Nephron progenitor cell (in vitro differentiated cells): ENCODE data around the gene FDPS.

Experiments used
- DNase-seq: peaks from one replicate; pipeline ENCODE4 v3.0.0; 2021
- H3K27ac Mint-ChIP-seq: 2 replicates; pipeline ENCODE4 v1.8.0; 2021; ENCODE audit warnings: mild to moderate bottlenecking, moderate library complexity, mixed read lengths
- H3K27me3 Mint-ChIP-seq: 2 replicates; pipeline ENCODE4 v1.8.0; 2021; ENCODE audit warnings: mild to moderate bottlenecking, low read depth, mixed read lengths; ENCODE audit not compliant: poor library complexity
- H3K36me3 Mint-ChIP-seq: 2 replicates; pipeline ENCODE4 v1.8.0; 2021; ENCODE audit warnings: low read depth, mixed read lengths
- H3K4me1 Mint-ChIP-seq: 2 replicates; pipeline ENCODE4 v1.8.0; 2021; ENCODE audit warnings: mixed read lengths
- H3K4me3 Mint-ChIP-seq: 2 replicates; pipeline ENCODE4 v1.8.0; 2021; ENCODE audit warnings: mild to moderate bottlenecking, moderate library complexity, mixed read lengths
- H3K9me3 Mint-ChIP-seq: 2 replicates; pipeline ENCODE4 v1.8.0; 2021; ENCODE audit warnings: mild to moderate bottlenecking, moderate library complexity, mixed read lengths
- CTCF ChIP-seq: fragments of 200-600 bp; sonication (generic); IDR thresholded peaks from 2 replicates; pipeline ENCODE4 v1.5.0; 2021; ENCODE audit warnings: antibody characterized with exemption

Gene FDPS

DNA sequence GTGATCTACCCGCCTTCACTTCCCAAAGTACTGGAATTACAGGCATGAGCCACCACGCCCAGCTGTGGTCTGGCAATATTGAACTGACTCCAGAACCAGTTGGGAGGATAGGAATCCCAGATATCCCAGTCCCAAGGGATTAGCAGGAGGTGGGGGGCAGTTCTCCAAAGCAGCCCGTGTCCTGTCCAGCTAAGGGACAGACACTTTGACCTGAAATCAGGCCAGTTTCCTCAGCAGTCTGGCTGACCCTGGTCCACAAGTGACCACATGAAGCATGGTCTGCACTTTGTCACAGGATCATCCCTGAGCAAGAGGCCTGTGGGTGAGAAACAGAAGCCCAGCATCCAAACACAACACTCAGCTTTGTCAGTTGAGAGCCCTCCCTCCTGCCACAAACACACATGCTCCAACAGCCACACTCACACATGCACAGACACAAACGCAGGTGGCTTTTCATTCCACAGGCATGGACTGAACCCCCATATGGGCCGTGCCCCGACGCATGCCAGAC is 2.7 kb upstream of the FDPS start:
- Mint-ChIP-seq H3K27me3 (peaks cover 6% of the 10 kb centered on the region), H3K27ac (peak overlapping the region; percentile 72), H3K9me3 (no peaks in the 10 kb centered on the region), H3K36me3 (peaks cover 10% of the 10 kb centered on the region), H3K4me1 (peaks cover 33% of the 10 kb centered on the region), H3K4me3 (peak overlapping the region; percentile 55)
- TF ChIP-seq CTCF: no peak
- DNase-seq: no peak

GRCh38 chr1:155307247-155307740 is 1.4 kb upstream of the FDPS start:
- H3K36me3 Mint-ChIP-seq: peaks cover 23% of the 10 kb centered on the region
- DNase-seq: no peak
- TF ChIP-seq CTCF: peak; percentile 42
- no peaks in the 10 kb centered on the region for H3K9me3 Mint-ChIP-seq
- H3K27me3 Mint-ChIP-seq: peaks cover 6% of the 10 kb centered on the region
- H3K4me1 Mint-ChIP-seq: peaks cover 44% of the 10 kb centered on the region
- H3K4me3 Mint-ChIP-seq: no peak overlapping the region
- H3K27ac Mint-ChIP-seq: peak overlapping the region; percentile 32

- Mint-ChIP-seq H3K27ac (peak overlapping the region; percentile 99), H3K4me1 (peaks cover 45% of the 10 kb centered on the region), H3K4me3 (peak overlapping the region; percentile 98), H3K27me3 (peaks cover 6% of the 10 kb centered on the region), H3K9me3 (no peaks in the 10 kb centered on the region), H3K36me3 (peaks cover 36% of the 10 kb centered on the region)
- TF ChIP-seq CTCF: no peak
- DNase-seq: no peak
Measured at GRCh38 chr1:155309423-155310021, 856 bp downstream of the FDPS start.

DNA sequence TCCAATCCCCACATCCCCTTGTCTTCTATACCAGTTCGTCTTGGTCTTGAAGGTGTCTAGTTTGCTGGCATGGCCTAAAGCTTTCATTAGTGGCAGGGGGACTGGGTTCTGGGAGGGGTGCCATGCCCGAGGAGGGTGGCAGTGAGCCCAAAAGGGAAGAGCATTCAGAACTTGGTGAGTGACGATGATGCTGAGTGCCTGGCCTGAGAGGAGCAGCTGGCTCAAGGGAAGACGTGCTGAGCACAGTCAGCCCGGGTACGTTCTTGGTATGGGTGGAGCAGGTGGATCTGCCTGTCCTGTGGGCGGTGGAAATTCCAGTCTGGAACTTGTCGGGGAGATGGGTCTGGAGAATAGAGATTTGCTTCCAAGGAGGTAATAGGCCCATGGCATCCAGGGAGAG is 4.6 kb downstream of the FDPS start:
- TF ChIP-seq CTCF: no peak
- no peak overlapping the region for H3K4me3 Mint-ChIP-seq
- H3K4me1 Mint-ChIP-seq: peaks cover 35% of the 10 kb centered on the region
- H3K27me3 Mint-ChIP-seq: peaks cover 4% of the 10 kb centered on the region
- peaks cover 43% of the 10 kb centered on the region for H3K36me3 Mint-ChIP-seq
- H3K9me3 Mint-ChIP-seq: no peaks in the 10 kb centered on the region
- no peak for DNase-seq
- H3K27ac Mint-ChIP-seq: peak overlapping the region; percentile 18

GRCh38 chr1:155316922-155317321 is 8.3 kb downstream of the FDPS start:
- Mint-ChIP-seq H3K9me3 (no peaks in the 10 kb centered on the region), H3K4me3 (no peak overlapping the region), H3K36me3 (peaks cover 38% of the 10 kb centered on the region), H3K27me3 (peaks cover 8% of the 10 kb centered on the region), H3K27ac (peak overlapping the region; percentile 66), H3K4me1 (peaks cover 37% of the 10 kb centered on the region)
- TF ChIP-seq CTCF: no peak
- no peak for DNase-seq

GRCh38 chr1:155318082-155318481 is 9.4 kb downstream of the FDPS start:
- Mint-ChIP-seq H3K4me1 (peaks cover 39% of the 10 kb centered on the region), H3K27me3 (peaks cover 11% of the 10 kb centered on the region), H3K27ac (no peak overlapping the region), H3K4me3 (no peak overlapping the region), H3K9me3 (no peaks in the 10 kb centered on the region), H3K36me3 (peaks cover 28% of the 10 kb centered on the region)
- DNase-seq: no peak
- TF ChIP-seq CTCF: no peak
